Gastroesophageal sphincter (tissue), 4 donors: ENCODE data around the gene IFI35. TPM values are rescaled to one million over a fixed set of nuclear protein-coding genes. Genes with fewer than 3 reads are reported as not detected.

Experiments
- ATAC-seq: fragments of 150-250 bp; one replicate; pipeline ENCODE4 v1.9.1; 2016; ENCODE audit warnings: mild to moderate bottlenecking, moderate library complexity
- H3K27ac ChIP-seq, 4 donors: fragments of 200-600 bp; sonication (generic) in 3 of 4; 1 replicate in 3 of 4; 2 replicates in 1 of 4; pipeline ENCODE4 v1.5.1; 2016 to 2019
- H3K27me3 ChIP-seq: fragments of 200-600 bp; sonication (generic); one replicate; pipeline ENCODE4 v1.5.1; 2019
- H3K36me3 ChIP-seq, 2 donors: fragments of 200-600 bp; sonication (generic); one replicate each; pipeline ENCODE4 v1.5.1; 2019; ENCODE audit warnings: control low read depth in 1 of 2
- H3K4me1 ChIP-seq, 3 donors: fragments of 200-600 bp; sonication (generic); 1 replicate in 2 of 3; 2 replicates in 1 of 3; pipeline ENCODE4 v1.5.1; 2016 to 2019; ENCODE audit warnings: control low read depth in 2 of 3
- H3K4me3 ChIP-seq, 2 donors: fragments of 200-600 bp; sonication (generic); one replicate each; pipeline ENCODE4 v1.5.1; 2019; ENCODE audit warnings: mild to moderate bottlenecking in 1 of 2, moderate library complexity in 1 of 2
- H3K9me3 ChIP-seq, 3 donors: fragments of 200-600 bp; sonication (generic); one replicate each; pipeline ENCODE4 v1.5.1; 2017 to 2019; ENCODE audit warnings: control low read depth in 2 of 3
- CTCF ChIP-seq, 4 experiments: fragments of 200-600 bp in 2 of 4; fragments of 450-650 bp in 2 of 4; sonication (generic) in 1 of 4; IDR thresholded peaks; one replicate each; pipeline ENCODE4 v1.5.1; 2017 to 2019; ENCODE audit warnings: antibody characterized with exemption in 4 of 4, mild to moderate bottlenecking in 2 of 4, moderate library complexity in 2 of 4
- EP300 ChIP-seq: sonication (generic); formaldehyde crosslinking; IDR thresholded peaks from one replicate; pipeline ENCODE4 v1.6.1; 2017; ENCODE audit warnings: antibody characterized with exemption, mild to moderate bottlenecking
- POLR2A ChIP-seq, 2 donors: fragments of 450-650 bp; IDR thresholded peaks; one replicate each; pipeline ENCODE4 v1.6.1; 2017; ENCODE audit warnings: antibody characterized with exemption in 2 of 2, mild to moderate bottlenecking in 2 of 2, moderate library complexity in 1 of 2
- POLR2AphosphoS5 ChIP-seq: sonication (generic); formaldehyde crosslinking; IDR thresholded peaks from one replicate; pipeline ENCODE4 v1.6.1; 2017; ENCODE audit warnings: antibody characterized with exemption
- WGBS, 2 donors: methylation state at CpG; one replicate each; pipeline ENCODE4 v1.1.5; 2018; ENCODE audit warnings: low coverage in 1 of 2; 5-methylcytosine and 5-hydroxymethylcytosine counted together
- total RNA-seq, 4 donors: library from RNA; depleted of rRNA; stranded (reverse); fragments of >200 nt; gene quantifications; one replicate each; pipeline ENCODE4 v1.1.0, GENCODE V29; 2016

IFI35 gene
- total RNA-seq, 4 donors from 2014 or later, result 17.1 to 27.9 (median 22.9) TPM

GRCh38 chr17:43021741-43022512, 15.3 kb downstream of the IFI35 start, which contains the start of gene VAT1:
Gene VAT1 (minus strand): TSS chr17:43022385. CDS start chr17:43022322, 63 bp downstream.
- Histone ChIP-seq H3K9me3 (no peaks in the 10 kb centered on the region), H3K27me3 (no peaks in the 10 kb centered on the region), H3K4me1 (peaks cover 0 to 69% (median 35%) of the 10 kb centered on the region in 3 donors), H3K4me3 (peak within 1 kb of the TSS; percentile 93 to 100), H3K27ac (peak within 1 kb of the TSS; percentile 69 to 92 (median 90)), H3K36me3 (peaks cover 0 to 17% of the 10 kb centered on the region in 2 donors)
- WGBS, 2 donors, result 0% methylated on average over 9 of the region's 80 CpGs; no CpG with 5 or more reads in 1 of the 2 donors
- ATAC-seq, result peak; percentile 71
- TF ChIP-seq CTCF (IDR thresholded peaks at IDR 0.05) (peak in 2 of 4 experiments; percentile 2 to 13), POLR2A (IDR thresholded peaks at IDR 0.05) (peak in 1 of 2 donors; percentile 23), EP300 (no peak), POLR2AphosphoS5 (peak; percentile 43)

DNA sequence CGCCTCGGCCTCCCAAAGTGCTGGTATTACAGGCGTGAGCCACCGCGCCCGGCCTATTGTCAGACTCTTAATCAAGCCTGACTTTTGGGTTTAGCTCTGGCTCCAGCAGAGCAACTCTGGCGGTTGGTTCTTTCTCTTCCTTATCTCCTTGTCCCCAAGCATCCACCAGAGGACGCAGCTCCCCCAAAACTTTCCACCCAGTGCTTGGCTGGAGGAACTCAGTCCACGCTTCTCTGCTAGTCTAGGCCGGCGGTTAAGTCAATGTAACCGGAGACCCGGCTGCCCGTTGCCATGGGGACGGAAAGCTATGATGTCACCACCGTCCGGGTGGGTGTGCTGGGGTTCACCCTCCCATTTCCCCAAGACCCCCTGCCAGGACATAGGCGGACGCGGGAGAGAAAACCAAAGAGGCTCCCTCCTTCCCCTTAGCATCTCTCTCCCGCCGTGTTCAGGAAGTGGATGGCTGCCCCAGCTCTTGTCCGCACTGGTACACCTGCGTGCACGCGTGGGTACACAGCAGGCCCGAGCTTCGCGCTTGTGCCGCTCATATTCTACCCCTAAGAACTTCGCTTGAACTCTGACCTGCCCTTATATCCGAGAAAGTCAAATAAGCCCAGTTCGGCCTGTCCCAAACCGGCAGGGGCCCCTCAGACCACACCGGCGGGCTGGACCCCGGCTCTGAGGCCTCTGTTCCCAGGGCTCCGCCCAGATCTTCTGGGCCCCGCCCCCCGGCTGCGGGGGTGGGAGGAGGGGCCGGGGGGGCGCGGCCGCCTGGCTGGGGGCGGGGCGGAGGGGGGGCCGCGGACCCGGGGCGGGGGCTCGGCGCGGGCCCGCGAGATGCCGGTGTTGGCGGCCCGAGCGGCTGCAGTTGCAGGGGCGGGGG, 18.1 kb downstream of the IFI35 start, which contains the start of gene RND2:
RND2 (plus strand) TSS at position 825 of the 883 bp plus-strand sequence. CDS start 117 bp downstream, outside the sequence.
- ATAC-seq, result peak; percentile 76

DNA sequence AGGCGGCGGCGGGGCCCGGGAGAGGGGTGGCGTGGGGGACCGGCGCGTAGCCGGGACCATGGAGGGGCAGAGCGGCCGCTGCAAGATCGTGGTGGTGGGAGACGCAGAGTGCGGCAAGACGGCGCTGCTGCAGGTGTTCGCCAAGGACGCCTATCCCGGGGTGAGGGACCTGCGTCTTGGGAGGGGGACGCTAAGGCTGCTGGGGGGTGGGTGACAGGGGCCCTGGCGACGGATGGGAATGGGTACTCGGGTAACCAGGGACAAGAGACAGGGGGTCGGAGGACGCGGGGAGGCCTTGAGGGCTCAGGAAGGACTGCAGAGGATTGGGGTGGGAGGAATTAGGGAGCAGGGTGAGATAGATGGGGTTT, 18.7 kb downstream of the IFI35 start:
- WGBS, 2 donors, result 28 to 40% methylated on average over 3 to 6 of the region's 27 CpGs
- no peak for ATAC-seq
- TF ChIP-seq POLR2AphosphoS5, result no peak
- no peak for TF ChIP-seq EP300
- no peak for TF ChIP-seq CTCF (IDR thresholded peaks at IDR 0.05)

More for the DNA sequence above, 18.1 kb downstream of the IFI35 start, which contains the start of gene RND2:
- H3K9me3 ChIP-seq, result no peaks in the 10 kb centered on the region
- no peaks in the 10 kb centered on the region for H3K27me3 ChIP-seq
- peaks cover 0 to 48% (median 19%) of the 10 kb centered on the region in 3 donors for H3K4me1 ChIP-seq
- H3K27ac ChIP-seq, result peak within 1 kb of the TSS; percentile 25 to 84 (median 81)
- peak within 1 kb of the TSS; percentile 39 to 63 for H3K4me3 ChIP-seq
- 0% methylated on average over 5 to 17 of the region's 61 CpGs for WGBS, 2 donors
- no peaks in the 10 kb centered on the region for H3K36me3 ChIP-seq
- TF ChIP-seq POLR2A (IDR thresholded peaks at IDR 0.05) (peak in 1 of 2 donors; percentile 34), POLR2AphosphoS5 (peak; percentile 39), EP300 (no peak), CTCF (IDR thresholded peaks at IDR 0.05) (peak in 3 of 4 experiments; percentile 83 to 88 (median 86))

DNA sequence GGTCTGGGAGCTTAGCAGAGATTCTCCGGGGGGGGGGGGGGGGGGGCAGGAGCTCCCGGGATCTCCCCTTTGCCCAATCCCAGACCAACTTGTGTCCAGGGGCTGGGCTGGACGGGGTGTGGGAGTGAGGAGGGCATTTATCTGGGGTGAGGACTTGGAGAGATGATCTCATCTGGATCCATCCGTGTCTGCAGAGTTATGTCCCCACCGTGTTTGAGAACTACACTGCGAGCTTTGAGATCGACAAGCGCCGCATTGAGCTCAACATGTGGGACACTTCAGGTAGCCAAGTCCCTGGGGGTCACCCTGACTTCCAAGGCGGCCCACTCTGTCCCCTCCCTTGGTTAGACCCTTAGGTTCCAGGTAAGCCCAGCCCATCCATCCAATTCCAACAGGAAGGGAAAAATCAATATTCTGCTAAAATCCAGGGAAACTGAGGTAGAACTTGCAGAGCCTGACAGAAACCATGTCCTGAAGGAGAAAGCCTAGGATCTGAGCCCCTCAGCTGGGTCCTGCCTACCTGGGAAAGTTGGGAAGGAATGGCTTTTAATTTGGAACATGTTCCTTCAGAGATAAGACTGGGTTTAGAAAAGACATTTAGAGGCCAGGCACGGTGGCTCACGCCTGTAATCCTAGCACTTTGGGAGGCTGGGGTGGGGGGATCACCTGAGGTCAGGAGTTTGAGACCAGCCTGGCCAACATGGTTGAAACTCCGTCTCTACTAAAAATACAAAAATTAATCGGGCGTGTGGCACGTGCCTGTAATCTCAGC, 19.4 kb downstream of the IFI35 start:
- Histone ChIP-seq H3K27ac (peak overlapping the region in 3 of 4 donors; percentile 81 to 84 (median 81)), H3K4me1 (peaks cover 0 to 35% (median 11%) of the 10 kb centered on the region in 3 donors), H3K4me3 (no peak overlapping the region), H3K9me3 (no peaks in the 10 kb centered on the region), H3K27me3 (no peaks in the 10 kb centered on the region), H3K36me3 (no peaks in the 10 kb centered on the region)
- TF ChIP-seq POLR2AphosphoS5 (no peak), CTCF (IDR thresholded peaks at IDR 0.05) (no peak), POLR2A (IDR thresholded peaks at IDR 0.05) (no peak), EP300 (no peak)
- WGBS, 2 donors, result 29 to 74% methylated on average over 4 to 6 of the region's 16 CpGs
- no peak for ATAC-seq

More for the DNA sequence above, 18.7 kb downstream of the IFI35 start:
- Histone ChIP-seq H3K27me3 (no peaks in the 10 kb centered on the region), H3K27ac (peak overlapping the region in 3 of 4 donors; percentile 81 to 84 (median 81)), H3K9me3 (no peaks in the 10 kb centered on the region), H3K4me1 (peaks cover 0 to 41% (median 15%) of the 10 kb centered on the region in 3 donors), H3K4me3 (peak overlapping the region; percentile 39 to 63), H3K36me3 (no peaks in the 10 kb centered on the region)
